GM21515 (cell line): ENCODE results near the gene CCR9.

Experiments
- ATAC-seq: cut with Tn5 transposase; IDR thresholded peaks from one replicate; pipeline ENCODE4 v1.9.1; 2021; ENCODE audit not compliant: unreplicated experiment

Gene CCR9

GRCh38 chr3:45936261-45936660 lies 49.9 kb downstream of the CCR9 start:
- ATAC-seq, result no peak

GRCh38 chr3:45937206-45938042 lies 51.1 kb downstream of the CCR9 start:
- ATAC-seq, result no peak

GRCh38 chr3:45938043-45938435 lies 51.7 kb downstream of the CCR9 start:
- no peak for ATAC-seq

GRCh38 chr3:45938864-45939263 lies 52.5 kb downstream of the CCR9 start:
- no peak for ATAC-seq

- no peak for ATAC-seq
These were observed 53.0 kb downstream of the CCR9 start for GRCh38 chr3:45939341-45939771.

GRCh38 chr3:45940004-45940780 lies 53.8 kb downstream of the CCR9 start:
- no peak for ATAC-seq

GRCh38 chr3:45940781-45941365 lies 54.5 kb downstream of the CCR9 start:
- ATAC-seq, result no peak

GRCh38 chr3:45942051-45942825 lies 55.9 kb downstream of the CCR9 start:
- ATAC-seq, result no peak

GRCh38 chr3:45943207-45943846 lies 57.0 kb downstream of the CCR9 start, which contains the start of gene CXCR6:
TSS of gene CXCR6 (plus strand) at chr3:45943464. CDS start at chr3:45946482, 3,018 bp downstream.
- no peak for ATAC-seq

GRCh38 chr3:45944830-45945620 lies 58.7 kb downstream of the CCR9 start:
- ATAC-seq, result no peak

- ATAC-seq, result no peak
These were observed 60.0 kb downstream of the CCR9 start for GRCh38 chr3:45946307-45946706.

- ATAC-seq, result no peak
These were observed 60.5 kb downstream of the CCR9 start for GRCh38 chr3:45946875-45947274.

GRCh38 chr3:45947361-45947760 lies 61.0 kb downstream of the CCR9 start:
- no peak for ATAC-seq

- no peak for ATAC-seq
These were observed 62.0 kb downstream of the CCR9 start for GRCh38 chr3:45948311-45948781.

GRCh38 chr3:45948881-45949280 lies 62.5 kb downstream of the CCR9 start:
- ATAC-seq, result no peak

GRCh38 chr3:45949432-45949831 lies 63.1 kb downstream of the CCR9 start:
- no peak for ATAC-seq

- ATAC-seq, result no peak
These were observed 63.8 kb downstream of the CCR9 start for GRCh38 chr3:45950131-45950530.

GRCh38 chr3:45950686-45951600 lies 64.6 kb downstream of the CCR9 start:
- ATAC-seq, result no peak
